ENCODE measurements around the gene TSPAN8.

The TSPAN8 gene

DNA sequence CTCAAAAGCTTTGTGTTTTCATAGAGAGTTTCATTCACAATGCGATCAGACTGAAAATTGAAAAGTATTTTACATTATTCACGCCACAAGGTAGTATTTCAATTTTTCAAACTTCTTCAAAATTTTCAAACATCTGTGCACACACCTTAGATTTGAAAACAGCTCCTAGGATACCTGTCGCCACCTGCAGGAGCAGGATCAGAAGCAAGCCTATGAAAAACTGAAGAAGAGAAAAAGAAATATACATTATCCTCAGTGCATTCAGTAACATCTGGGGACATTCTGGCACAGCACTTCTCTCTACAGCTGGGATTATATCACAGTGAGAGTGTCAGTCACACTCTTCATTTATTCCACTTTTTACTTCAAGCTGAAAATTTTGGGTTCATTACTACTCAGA lies 19.8 kb downstream of the TSPAN8 start:
- Histone ChIP-seq H3K36me3 (peaks cover 0 to 12% (median 8%) of the 10 kb centered on the region in 3 donors), H3K4me1 (peaks cover 0 to 27% (median 20%) of the 10 kb centered on the region in 4 donors), H3K9me3 (no peaks in the 10 kb centered on the region), H3K27me3 (no peaks in the 10 kb centered on the region), H3K27ac (no peak overlapping the region), H3K4me3 (no peak overlapping the region)
- DNase-seq = no peak
- intact Hi-C loops (cut with DNase I; ENCODE audit: low total_unique reads) = no loop called here
- TF ChIP-seq, protein P1, sequence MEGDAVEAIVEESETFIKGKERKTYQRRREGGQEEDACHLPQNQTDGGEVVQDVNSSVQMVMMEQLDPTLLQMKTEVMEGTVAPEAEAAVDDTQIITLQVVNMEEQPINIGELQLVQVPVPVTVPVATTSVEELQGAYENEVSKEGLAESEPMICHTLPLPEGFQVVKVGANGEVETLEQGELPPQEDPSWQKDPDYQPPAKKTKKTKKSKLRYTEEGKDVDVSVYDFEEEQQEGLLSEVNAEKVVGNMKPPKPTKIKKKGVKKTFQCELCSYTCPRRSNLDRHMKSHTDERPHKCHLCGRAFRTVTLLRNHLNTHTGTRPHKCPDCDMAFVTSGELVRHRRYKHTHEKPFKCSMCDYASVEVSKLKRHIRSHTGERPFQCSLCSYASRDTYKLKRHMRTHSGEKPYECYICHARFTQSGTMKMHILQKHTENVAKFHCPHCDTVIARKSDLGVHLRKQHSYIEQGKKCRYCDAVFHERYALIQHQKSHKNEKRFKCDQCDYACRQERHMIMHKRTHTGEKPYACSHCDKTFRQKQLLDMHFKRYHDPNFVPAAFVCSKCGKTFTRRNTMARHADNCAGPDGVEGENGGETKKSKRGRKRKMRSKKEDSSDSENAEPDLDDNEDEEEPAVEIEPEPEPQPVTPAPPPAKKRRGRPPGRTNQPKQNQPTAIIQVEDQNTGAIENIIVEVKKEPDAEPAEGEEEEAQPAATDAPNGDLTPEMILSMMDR (IDR thresholded peaks at IDR 0.05) = no peak

DNA sequence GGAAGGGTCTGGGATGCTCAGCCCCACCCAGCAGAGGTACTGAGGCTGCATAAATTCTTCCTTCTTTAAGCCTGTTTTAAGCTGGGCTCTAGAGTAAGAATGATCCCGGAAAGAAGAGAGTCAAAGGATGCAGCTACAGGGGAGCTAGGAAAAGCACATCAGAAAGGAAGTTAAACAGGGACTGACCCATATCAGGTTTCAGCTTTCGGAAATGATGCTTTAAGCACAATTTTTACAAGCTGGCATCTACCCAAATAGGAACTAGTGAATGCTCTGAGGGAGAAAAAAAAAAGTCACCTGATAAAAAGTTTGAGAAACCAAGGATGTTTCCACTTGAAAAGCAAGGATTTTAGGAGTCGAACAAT lies 22.0 kb downstream of the TSPAN8 start:
- TF ChIP-seq, protein P1 (IDR thresholded peaks at IDR 0.05) = no peak
- H3K27ac ChIP-seq = no peak overlapping the region
- H3K4me1 ChIP-seq = peaks cover 0 to 8% (median 4%) of the 10 kb centered on the region in 4 donors
- H3K4me3 ChIP-seq = no peak overlapping the region
- H3K27me3 ChIP-seq = no peaks in the 10 kb centered on the region
- DNase-seq = no peak
- intact Hi-C loops (cut with DNase I; ENCODE audit: low total_unique reads) = no loop called here
- H3K9me3 ChIP-seq = no peaks in the 10 kb centered on the region
- peaks cover 0 to 12% (median 8%) of the 10 kb centered on the region in 3 donors for H3K36me3 ChIP-seq

DNA sequence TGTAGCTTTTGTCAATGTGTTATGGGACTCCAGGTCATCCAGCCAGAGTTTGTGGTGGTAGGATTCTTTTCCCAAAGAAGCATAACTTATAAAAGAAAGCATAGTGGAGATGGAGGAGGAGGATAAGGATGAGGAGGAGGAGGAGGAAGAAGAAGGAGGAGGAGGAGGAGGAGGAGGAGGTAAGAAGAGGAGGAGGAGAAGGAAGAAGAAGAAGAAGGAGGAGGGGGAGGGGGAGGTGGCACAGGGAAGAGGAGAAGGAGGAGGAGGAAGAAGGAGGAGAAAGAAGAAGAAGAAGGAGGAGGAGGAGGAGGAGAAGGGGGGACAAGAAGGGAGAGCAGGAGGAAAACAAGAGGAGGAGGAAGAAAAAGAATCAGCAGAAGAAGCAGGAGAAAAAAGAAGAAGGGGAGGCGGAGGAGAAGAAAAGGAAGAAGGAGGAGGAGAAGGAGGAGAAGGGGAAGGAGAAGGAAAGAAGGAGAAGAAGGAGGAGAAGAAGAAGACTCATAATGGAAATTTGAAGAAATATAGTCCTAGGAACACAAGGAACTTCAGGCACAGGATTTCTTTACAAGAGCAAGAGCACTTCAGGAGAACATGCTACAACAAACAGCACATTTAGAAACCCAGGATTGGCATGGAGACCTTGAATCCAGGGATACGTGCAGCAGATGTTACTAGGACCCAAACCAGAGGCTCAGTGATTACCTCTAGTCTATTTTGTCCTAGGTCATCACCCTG lies 22.6 kb downstream of the TSPAN8 start:
- peaks cover 0 to 12% (median 8%) of the 10 kb centered on the region in 3 donors for H3K36me3 ChIP-seq
- no peaks in the 10 kb centered on the region for H3K27me3 ChIP-seq
- peaks cover 0 to 2% (median 0%) of the 10 kb centered on the region in 4 donors for H3K4me1 ChIP-seq
- no peaks in the 10 kb centered on the region for H3K9me3 ChIP-seq
- no peak overlapping the region for H3K27ac ChIP-seq
- H3K4me3 ChIP-seq = no peak overlapping the region
- TF ChIP-seq, protein P1 (IDR thresholded peaks at IDR 0.05) = no peak
- DNase-seq = no peak
- intact Hi-C loops (cut with DNase I; ENCODE audit: low total_unique reads) = no loop called here

DNA sequence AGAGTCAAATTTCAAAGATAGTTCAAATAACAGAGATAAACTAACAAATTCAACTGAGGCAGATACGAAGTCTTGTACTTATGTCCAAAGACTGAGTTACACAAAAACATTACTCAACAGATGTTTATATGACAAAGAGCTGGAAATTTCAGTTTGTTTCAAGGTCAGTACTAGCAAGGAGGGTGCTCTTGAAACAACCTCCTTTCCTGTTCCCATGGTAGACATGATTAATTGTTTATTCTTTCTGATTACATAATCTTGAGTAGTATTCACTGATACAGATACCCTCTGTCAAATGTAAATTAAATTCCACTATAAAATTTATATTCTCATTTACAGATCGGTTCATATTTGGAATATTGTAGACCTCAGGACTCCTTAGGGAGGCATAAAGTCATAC lies 23.4 kb downstream of the TSPAN8 start:
- Histone ChIP-seq H3K27me3 (no peaks in the 10 kb centered on the region), H3K9me3 (no peaks in the 10 kb centered on the region), H3K4me1 (no peaks in the 10 kb centered on the region), H3K27ac (no peak overlapping the region), H3K36me3 (peaks cover 0 to 12% (median 8%) of the 10 kb centered on the region in 3 donors), H3K4me3 (no peak overlapping the region)
- intact Hi-C loops (cut with DNase I; ENCODE audit: low total_unique reads) = no loop called here
- TF ChIP-seq, protein P1 (IDR thresholded peaks at IDR 0.05) = no peak
- no peak for DNase-seq

DNA sequence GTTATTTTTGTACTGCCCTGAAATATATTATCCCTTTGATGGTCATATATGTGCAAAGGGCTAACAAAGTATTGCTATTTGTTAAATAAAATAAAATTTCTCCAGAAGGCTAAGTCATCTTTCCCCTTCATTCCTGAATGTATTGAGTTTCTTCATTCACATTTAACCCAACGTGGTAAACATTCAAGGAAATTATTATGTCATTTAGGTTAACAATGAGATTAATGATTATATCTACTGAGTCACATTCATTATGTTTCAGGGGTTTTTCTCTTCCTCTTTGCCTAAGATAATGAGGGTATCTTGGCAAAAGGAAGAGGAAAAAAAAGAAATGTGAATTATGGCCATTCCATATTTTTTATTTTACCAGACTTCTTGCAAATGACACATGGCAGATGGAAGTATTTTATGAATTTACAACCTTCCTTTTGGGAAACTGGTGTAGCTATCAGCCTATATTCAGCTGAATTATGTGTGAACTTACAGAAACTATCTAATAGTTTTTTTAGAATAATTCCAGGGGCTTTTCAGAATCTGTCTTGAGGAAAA lies 27.2 kb downstream of the TSPAN8 start:
- DNase-seq = no peak
- intact Hi-C loops (cut with DNase I; ENCODE audit: low total_unique reads) = no loop called here
- Histone ChIP-seq H3K27ac (no peak overlapping the region), H3K27me3 (no peaks in the 10 kb centered on the region), H3K4me1 (peaks cover 0 to 10% (median 0%) of the 10 kb centered on the region in 4 donors), H3K9me3 (no peaks in the 10 kb centered on the region), H3K4me3 (no peak overlapping the region), H3K36me3 (no peaks in the 10 kb centered on the region)
- TF ChIP-seq, protein P1 (IDR thresholded peaks at IDR 0.05) = no peak
